Measurements from ENCODE around the gene MBLAC2.
A peak's percentile ranks its signal among the peaks of the same experiment; 100 is the strongest.

The MBLAC2 gene
- long read RNA-seq, full-length matches to known transcripts, result 33 of 36 reads
- long read RNA-seq, partial matches to known transcripts, result 0 of 36 reads
- long read RNA-seq, other reads (novel, unspliced or antisense), result 3 of 36 reads

- Histone ChIP-seq H3K27ac (replicated peaks) (peak within 1 kb of the TSS; percentile 89), H3K4me3 (replicated peaks; ENCODE audit: insufficient read depth, low read length) (peak within 1 kb of the TSS; percentile 70), H3K27me3 (ENCODE audit: insufficient read depth, poor library complexity, severe bottlenecking) (no peaks in the 10 kb centered on the region)
- TF ChIP-seq REST (IDR thresholded peaks at IDR 0.05; ENCODE audit: insufficient replicate concordance, low read depth) (peak; percentile 44), POLR2AphosphoS5 (IDR thresholded peaks at IDR 0.05; ENCODE audit: low read depth) (peak; percentile 78), SPI1 (IDR thresholded peaks at IDR 0.05; ENCODE audit: borderline replicate concordance, low read depth) (no peak), GABPA (IDR thresholded peaks at IDR 0.05; ENCODE audit: low read depth) (no peak), CTCF (IDR thresholded peaks at IDR 0.05; ENCODE audit: insufficient read depth, low read length) (no peak)
- peak; percentile 55 to 88 for DNase-seq (ENCODE audit: low read depth in 1 of 2, low spot score in 1 of 2)
Measured at GRCh38 chr5:90474235-90475107, at the start of gene MBLAC2, which contains the start of gene POLR3G. TSS of gene MBLAC2 (minus strand) at chr5:90474771. CDS start at chr5:90474292, 479 bp downstream. TSS of gene POLR3G (plus strand) at chr5:90474864. CDS start at chr5:90485568, 10,704 bp downstream.

- DNase-seq (ENCODE audit: low read depth in 1 of 2, low spot score in 1 of 2), result no peak
- H3K27ac ChIP-seq (replicated peaks), result no peak overlapping the region
- no peak overlapping the region for H3K4me3 ChIP-seq (replicated peaks; ENCODE audit: insufficient read depth, low read length)
- H3K27me3 ChIP-seq (ENCODE audit: insufficient read depth, poor library complexity, severe bottlenecking), result no peaks in the 10 kb centered on the region
- TF ChIP-seq REST (IDR thresholded peaks at IDR 0.05; ENCODE audit: insufficient replicate concordance, low read depth) (no peak), CTCF (IDR thresholded peaks at IDR 0.05; ENCODE audit: insufficient read depth, low read length) (no peak), POLR2AphosphoS5 (IDR thresholded peaks at IDR 0.05; ENCODE audit: low read depth) (no peak), GABPA (IDR thresholded peaks at IDR 0.05; ENCODE audit: low read depth) (no peak), SPI1 (IDR thresholded peaks at IDR 0.05; ENCODE audit: borderline replicate concordance, low read depth) (no peak)
Measured at GRCh38 chr5:90519081-90519480, 44.5 kb upstream of the MBLAC2 start.

- no peak for DNase-seq (ENCODE audit: low read depth in 1 of 2, low spot score in 1 of 2)
- H3K27ac ChIP-seq (replicated peaks), result no peak overlapping the region
- H3K4me3 ChIP-seq (replicated peaks; ENCODE audit: insufficient read depth, low read length), result no peak overlapping the region
- H3K27me3 ChIP-seq (ENCODE audit: insufficient read depth, poor library complexity, severe bottlenecking), result no peaks in the 10 kb centered on the region
- TF ChIP-seq REST (IDR thresholded peaks at IDR 0.05; ENCODE audit: insufficient replicate concordance, low read depth), result no peak
- TF ChIP-seq GABPA (IDR thresholded peaks at IDR 0.05; ENCODE audit: low read depth), result no peak
- TF ChIP-seq CTCF (IDR thresholded peaks at IDR 0.05; ENCODE audit: insufficient read depth, low read length), result no peak
- no peak for TF ChIP-seq SPI1 (IDR thresholded peaks at IDR 0.05; ENCODE audit: borderline replicate concordance, low read depth)
- TF ChIP-seq POLR2AphosphoS5 (IDR thresholded peaks at IDR 0.05; ENCODE audit: low read depth), result no peak
Measured at GRCh38 chr5:90518661-90519060, 44.1 kb upstream of the MBLAC2 start.
